Dermis blood vessel endothelial cell (primary cell): ENCODE measurements around the gene ZNF319. TPM values are rescaled to one million over a fixed set of nuclear protein-coding genes. Genes with fewer than 3 reads are reported as not detected.

Experiments
- DNase-seq: peaks from one replicate; pipeline ENCODE4 v3.0.0; 2010
- total RNA-seq: library from RNA; depleted of rRNA; stranded (reverse); fragments of >200 nt; gene quantifications from 2 replicates; pipeline ENCODE4 v1.2.3, GENCODE V29; 2014

Gene ZNF319
- total RNA-seq, result 3.4 and 6.0 TPM in 2 replicates

DNA sequence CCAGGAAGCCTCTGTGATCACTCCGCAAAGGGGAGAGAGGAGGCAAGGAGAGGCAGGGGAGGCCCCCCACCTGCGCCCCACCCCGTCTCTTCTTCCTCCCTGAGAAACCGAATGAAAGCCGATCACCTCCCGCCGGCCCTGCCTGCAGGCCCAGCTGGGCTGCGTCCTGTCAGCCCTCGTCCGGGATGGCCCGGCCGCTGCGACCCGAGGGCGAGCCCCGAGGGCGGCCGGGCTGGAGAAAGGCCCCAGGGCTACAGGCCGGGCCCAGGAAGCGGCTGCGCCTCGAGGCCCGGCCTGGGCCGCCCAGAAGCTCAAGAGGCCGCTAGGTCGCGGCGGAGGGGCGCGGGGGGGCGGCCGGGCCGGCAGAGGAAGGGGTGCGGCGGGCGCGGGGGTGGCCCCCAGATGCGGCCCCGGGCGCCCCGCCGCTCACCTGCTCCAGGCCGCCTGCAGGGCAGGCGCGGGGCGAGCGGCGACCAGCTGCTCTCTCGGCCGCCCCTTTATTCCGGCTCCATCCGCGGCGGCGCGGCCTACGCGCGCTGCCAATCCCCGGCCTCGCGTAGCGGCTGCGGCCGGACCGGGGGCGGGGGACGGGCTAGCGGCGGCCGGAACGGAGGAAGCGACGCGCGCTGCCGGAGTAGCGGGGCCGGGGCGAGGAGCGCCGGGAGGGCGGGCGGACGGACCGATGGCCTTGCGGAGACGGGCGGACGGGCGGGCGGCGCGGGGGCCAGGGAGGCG is at the start of gene ZNF319:
Gene ZNF319, minus strand, starts transcription at position 702 of the 735 bp plus-strand sequence. CDS start 2,407 bp downstream, outside the sequence.
- DNase-seq, result no peak

DNA sequence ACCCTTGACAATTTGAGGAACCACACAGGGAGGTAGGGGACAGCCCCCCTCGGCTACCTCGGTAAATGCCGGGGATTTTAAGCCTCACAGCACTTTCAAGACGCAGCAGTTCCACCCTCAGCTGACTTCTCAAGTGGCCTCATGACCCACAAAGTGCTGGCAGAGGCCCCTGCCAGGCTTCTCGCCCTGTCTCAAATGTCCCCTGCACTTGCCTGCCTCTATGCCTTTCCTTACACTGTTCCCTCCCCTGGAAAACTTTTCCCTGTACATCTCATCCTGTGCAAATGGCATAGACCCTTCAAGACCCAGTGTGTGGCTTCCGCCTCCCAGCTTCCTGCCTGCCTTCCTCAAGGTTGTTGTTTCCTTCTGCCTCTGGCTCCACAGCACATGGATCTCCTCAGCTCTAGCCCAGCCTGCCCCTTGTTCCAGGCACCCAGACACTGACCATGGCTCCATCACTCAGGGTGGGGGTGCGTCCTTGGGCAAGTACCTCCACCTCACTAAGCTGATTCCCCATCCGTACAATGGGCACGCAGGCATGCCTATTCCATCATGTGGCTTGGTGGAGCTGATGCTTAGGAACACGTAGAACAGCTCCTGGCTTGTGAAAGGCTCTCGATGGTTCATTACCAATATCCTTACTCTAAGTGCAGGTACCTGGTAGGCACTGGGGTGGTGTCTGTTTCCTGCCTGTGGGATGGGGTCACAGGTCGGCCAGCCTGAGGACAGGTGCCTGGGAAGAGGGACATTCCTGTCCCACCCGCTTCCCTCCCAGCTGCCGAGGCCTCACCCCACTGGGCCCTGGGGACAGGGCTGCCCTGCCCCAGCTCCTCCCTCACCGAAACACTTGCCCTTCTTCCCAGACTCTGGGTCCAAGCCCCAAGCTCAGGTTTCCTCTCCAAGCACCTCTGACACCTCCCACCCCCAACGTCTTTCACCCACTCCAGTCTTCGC is 49.0 kb upstream of the ZNF319 start:
- no peak for DNase-seq

DNA sequence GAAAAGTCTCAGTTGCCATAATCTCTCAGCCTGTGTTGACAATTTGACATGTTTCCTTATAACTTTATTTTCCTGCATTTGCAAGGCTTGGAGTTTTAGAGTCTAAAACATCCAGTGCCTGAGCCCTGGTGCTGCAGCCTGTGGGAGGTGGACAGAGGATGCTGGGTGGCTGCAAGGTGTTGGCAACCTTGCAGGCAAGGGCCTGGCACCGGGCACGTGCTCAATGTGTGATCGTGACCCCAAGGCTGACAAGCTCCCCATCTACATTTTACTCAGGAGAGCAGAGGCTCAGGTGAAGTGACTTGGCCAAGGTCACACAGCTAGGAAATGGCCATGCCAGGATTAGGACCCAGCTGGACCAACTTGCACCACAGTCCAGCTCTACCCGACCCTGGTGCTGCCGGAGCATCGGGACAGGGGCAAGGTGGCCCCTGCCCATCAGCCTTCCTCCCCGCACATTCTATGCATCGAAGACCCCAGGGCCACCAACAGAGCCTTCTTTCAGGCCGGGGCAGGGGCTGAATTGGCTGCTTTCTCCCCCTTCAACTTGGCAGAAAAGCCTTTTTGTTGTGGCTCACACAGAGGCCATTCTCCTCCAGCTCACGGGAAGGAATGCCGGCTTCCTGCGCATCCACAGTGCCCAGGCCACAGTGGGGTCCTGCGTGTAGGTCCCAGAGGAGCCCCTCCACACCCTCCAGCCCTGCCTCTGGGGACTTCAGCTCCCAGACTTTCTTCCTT is 48.2 kb upstream of the ZNF319 start:
- DNase-seq, result no peak

DNA sequence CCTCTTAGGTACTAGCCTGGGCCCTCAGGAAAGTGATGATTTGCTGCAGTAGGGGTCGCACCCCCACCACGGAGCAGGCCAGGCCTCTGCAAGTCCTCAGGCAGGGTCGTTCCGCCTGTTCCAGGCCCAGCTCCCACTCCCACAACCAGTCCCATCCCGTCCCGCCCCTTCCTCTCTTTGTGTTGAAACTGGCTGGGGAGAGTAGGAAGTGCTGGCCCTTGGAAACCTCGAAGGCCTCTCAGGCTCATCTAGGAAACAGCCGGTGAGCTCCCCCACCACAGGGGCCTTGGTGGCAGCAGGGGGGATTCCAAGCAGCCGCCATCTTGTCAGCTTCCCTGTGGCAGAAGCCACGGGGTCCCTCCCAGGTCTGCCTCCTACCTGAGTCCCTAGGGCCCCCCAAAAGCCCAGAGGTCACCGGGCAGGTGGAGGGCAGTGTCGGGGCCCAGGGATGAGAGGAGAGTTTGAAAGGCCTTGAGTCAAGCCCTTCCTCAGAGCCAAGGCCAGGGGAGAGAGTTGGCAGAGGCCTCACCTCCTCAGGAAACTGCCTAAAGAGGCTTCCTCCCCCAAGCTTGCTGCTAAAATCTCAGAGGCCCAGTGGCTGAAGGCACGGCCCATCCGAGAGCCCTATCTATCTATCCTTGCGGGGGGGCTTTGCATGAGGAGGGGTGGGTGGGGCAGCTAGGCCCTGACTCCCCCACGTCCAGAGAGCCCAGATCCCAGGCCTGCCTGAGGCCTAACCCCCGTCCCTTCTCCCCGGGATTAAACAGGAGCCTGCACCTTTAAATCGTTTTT is 47.3 kb upstream of the ZNF319 start:
- DNase-seq, result peak; percentile 42

DNA sequence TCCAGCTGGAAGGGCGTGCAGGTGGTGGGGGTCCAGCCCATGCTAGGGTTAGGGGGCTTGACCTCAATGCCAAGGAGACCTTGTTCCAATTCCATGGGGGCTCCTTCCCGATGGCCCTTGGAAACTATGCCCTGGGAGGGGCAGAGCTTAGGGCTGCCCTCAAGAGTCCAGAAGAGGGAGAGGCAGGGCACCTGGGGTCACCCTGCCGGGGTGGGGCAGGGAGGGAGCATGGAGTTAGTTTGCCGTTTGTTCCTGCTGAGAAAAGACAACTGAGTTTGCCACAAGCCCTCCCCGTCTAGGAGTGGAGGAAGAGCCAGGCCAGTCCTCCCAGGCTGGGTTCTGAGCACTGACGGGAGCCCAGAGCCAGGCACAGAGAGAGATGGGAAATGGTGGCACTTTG is 46.5 kb upstream of the ZNF319 start:
- DNase-seq, result no peak

DNA sequence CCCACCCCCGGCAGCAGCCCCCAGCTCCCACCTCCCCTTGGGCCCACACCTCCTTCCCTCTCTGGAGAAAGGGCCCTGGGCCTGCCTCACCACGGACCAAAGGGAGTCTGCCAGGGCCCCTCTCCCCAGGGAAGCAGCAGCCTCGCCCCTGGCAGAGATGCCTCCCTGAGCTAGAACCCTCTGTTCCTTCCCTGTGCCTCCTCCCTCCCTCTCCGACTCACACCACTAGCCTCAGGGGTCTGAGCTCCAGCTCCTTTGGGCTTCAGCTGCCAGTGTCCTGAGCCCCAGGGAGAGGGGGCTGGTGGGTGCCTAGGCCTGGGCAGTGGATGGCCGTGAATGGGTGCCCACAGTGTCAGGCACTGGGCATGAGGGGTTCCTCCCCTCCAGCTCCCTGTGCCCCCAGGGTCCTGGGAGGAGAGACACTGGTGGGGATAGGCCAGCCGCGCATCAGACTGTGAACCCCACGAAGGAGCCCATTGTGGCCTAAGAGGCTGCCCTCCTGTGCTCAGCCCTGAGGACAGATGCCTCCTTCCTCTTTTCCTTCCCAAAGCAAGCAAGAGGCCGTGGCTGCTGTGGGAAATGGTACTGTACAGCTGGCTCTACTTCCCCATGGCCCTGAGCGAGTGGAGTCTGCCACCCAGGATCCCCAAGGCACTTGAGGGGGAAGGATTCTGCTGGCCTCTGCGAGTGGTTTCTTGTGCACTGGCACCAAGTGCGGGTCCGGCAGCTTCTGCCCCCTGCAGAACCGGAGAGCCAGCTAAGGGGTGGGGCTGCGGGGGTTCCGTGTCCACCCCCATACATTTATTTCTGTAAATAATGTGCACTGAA is 45.8 kb upstream of the ZNF319 start:
- DNase-seq, result no peak

DNA sequence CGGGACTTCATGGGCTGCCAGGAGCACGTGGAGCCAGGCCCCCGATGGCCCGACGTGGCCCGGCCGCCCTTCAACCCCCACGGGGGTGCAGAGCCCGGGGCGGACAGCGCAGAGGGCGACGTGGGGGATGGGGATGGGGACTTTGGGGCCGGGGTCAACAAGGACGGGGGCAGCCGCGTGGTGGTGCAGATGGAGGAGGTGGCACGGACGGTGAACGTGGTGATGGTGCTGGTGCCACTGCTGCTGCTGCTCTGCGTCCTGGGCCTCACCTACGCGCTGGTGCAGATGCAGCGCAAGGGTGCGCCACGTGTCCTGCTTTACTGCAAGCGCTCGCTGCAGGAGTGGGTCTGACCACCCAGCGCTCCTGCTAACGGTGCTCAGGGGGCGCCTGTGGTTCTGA is 44.6 kb upstream of the ZNF319 start:
- no peak for DNase-seq

DNA sequence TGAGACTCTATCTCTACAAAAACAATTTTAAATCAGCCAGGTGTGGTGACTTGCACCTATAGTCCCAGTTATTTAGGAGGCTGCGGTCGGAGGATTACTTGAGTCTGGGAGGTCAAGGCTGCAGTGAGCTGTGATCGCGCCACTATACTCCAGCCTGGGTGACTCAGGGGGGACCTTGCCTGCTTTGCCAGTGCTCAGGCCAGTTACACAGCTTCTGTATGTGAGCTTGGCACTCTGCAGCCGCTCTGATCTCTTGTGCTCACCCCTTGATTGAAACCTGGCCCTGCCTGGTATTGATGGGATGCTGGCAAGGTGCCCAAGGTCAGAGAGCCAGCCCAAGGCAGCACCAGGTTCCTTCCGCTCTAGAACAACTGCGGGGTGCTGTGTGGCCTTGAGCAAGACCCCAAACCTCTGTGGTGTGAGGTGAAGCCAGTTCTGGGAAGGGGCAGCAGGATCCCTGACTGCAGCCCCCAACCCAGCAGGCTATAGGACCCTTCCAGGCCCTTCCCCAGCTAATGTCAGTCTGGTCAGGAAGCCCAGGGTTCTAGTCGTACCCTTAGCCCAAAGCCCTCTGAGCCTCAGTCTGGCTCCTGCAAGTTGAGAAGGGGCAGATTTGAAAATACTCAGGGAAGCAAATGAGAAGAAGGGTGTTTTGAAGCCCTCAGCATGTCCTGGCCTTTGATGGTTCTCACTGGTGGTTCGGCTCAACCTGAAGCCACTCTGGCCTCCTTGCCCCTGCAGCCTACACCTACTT is 44.0 kb upstream of the ZNF319 start:
- no peak for DNase-seq

DNA sequence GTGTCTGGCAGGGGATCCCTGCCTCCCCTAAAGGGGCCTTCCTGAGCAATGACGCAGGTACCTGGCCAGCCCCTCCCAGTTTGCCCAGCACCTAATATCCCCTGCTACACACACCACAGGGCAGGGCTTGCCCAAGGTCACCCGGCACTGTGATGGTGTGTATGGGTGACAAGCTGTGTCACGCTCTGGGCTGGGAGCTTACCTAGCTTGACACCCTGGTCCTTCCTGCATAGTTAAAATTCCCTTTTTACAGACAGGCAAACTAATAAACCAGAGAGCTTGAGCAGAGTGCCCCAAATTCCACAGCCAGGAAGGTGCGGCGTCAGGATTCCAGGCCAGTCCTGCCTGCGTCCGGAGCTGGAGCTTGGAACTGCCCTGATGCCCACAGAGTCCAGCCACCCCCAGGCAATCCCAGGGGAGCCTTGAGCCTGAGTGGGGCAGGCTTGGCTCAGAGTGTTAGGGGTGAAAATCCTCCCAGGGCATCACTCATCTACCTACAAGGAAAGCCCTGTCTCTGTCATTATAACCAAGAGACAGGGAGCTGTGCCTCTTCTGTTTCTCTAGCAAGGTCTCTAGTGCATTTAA is 43.2 kb upstream of the ZNF319 start:
- no peak for DNase-seq

DNA sequence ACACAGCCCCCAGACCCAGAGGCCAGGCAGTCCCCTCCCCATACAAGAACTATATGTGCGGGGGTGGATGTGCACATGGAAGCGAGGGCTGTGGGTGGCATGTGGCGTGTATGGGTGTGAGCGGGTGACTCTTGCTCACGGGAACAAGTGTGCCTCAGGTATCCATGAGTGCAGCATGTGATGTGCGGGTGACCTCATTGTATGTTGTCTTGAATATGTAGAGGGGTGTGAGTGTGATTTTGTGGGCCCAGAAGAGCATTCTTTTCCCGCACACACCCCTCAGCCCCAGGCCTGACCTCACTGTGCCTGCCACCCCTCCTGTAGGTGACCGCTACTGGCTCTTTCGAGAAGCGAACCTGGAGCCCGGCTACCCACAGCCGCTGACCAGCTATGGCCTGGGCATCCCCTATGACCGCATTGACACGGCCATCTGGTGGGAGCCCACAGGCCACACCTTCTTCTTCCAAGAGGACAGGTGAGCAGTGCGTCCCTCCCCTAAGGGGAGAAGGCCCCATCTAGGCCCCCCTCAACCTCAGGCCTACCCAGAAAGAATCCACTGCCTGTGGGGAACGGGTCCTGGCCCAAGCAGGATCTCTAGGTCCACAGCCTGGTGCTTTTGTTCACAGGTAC is 42.5 kb upstream of the ZNF319 start:
- no peak for DNase-seq

DNA sequence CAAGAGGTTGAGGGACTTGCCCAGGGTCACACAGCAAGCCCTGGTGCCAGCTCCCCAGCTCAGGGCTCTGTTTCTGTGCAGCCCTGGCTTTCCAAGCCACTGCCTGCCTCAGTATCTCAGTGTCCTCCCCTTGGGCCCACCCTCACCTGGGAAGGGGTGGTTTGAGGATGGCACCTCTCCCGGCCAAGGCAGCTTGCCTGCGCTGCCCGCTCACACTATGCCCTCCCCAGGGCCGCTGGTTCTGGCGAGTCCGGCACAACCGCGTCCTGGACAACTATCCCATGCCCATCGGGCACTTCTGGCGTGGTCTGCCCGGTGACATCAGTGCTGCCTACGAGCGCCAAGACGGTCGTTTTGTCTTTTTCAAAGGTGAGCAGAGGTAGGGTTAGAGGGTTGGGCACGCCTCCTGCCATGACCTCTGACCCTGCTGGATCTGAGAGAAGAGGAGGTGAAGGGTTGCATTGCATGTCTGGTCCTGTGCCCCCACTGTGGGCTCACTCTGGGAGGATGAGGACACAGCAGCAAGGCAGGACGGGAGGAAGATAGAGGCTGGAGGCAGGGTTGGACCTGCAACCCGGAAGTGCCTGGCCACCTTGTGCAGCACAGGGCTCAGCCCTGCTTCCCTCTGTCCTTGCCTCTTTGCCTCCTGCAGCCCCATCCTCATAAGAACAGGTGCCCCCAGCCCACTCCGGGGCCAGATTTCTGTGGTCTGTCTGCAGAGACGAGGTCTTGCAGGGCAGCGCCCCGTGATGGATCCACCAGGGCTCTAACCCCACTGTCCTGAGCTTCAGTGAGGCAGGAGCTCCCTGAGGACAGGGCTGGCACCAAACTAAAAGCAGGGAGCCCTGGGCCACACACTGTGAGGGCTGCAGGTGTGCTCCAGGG is 41.8 kb upstream of the ZNF319 start:
- DNase-seq, result no peak

DNA sequence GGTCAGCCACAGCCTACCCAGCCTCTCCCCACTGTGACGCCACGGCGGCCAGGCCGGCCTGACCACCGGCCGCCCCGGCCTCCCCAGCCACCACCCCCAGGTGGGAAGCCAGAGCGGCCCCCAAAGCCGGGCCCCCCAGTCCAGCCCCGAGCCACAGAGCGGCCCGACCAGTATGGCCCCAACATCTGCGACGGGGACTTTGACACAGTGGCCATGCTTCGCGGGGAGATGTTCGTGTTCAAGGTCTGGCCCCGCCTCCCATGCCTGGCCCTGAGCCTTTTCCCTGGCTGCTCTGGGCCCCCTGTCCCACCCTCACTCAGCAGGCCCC is 41.1 kb upstream of the ZNF319 start:
- DNase-seq, result no peak

DNA sequence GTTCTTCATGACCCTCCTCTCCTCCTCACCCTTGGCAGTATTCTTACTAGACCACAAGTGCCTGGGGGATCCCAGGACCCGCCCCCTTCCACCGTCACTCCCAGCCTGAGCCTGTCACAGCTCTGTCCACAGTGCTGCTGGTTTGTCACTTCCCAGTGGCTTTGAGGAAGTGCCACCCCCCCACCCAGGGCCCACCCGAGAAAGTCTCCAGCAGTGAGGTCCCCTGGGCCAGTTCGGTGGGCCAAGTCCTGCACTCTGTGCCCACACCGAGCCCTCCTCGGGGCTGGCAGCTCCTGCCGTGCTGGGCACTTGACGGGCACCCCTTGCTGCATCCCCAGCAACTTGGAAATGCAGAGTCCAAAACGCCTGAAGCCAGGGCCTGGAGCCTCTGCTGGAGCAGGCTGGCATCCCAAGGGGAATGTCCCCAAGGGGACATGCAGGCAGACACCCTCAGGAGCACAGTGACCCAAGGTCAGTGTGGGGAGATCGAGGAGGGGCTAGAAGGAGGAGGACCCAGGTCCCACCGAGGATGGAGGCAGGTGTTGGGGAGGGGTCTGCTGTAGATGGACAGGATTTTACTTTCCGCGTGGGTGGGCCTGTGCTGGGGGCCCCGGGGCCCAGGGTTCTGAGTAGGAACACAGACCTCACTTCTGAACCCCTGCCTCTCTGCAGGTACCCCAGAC is 40.6 kb upstream of the ZNF319 start:
- DNase-seq, result no peak

DNA sequence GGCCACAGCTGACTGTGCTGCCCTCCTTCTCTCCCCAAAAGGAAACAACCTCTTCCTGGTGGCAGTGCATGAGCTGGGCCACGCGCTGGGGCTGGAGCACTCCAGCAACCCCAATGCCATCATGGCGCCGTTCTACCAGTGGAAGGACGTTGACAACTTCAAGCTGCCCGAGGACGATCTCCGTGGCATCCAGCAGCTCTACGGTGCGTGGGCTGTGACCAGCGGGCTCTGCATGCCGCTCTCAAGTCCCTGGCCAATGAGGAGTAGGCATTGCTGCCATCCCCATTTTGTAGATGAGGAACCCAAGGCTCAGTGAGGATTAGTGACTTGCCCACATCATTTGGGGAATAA is 40.0 kb upstream of the ZNF319 start:
- no peak for DNase-seq

DNA sequence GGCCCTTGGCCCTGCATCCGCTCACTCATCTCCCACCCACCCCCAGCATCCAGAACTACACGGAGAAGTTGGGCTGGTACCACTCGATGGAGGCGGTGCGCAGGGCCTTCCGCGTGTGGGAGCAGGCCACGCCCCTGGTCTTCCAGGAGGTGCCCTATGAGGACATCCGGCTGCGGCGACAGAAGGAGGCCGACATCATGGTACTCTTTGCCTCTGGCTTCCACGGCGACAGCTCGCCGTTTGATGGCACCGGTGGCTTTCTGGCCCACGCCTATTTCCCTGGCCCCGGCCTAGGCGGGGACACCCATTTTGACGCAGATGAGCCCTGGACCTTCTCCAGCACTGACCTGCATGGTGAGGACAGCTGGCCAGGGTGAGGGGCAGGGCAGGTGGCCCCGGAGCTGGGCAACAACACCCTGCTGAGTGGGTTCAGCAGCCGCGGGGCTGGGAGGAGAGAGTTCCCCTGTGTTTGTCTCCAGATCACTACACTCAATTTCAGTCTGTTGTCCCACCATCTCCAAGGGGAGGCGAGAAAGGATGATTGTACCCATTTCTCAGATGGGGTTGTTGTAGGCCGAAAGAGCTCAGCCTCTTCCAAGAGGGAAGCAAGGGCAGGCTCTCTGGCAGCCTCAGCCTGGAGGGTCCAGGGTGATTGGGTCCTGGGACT is 39.5 kb upstream of the ZNF319 start:
- DNase-seq, result no peak

DNA sequence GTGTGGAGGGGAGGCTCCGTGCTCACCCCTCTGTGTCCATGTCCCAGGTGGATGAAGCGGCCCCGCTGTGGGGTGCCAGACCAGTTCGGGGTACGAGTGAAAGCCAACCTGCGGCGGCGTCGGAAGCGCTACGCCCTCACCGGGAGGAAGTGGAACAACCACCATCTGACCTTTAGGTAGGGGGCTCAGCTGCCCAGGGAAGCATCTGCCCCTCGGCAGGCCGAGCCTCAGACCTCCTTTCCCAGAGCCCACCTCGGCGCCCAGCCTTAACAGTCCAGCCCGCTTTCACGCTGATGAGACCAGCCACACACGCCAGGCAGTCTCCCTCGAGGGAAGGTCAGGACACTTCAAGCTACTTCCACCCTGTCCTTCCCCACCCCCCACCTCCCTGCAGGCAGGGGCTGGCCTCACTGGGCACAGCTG is 37.8 kb upstream of the ZNF319 start:
- DNase-seq, result no peak

DNA sequence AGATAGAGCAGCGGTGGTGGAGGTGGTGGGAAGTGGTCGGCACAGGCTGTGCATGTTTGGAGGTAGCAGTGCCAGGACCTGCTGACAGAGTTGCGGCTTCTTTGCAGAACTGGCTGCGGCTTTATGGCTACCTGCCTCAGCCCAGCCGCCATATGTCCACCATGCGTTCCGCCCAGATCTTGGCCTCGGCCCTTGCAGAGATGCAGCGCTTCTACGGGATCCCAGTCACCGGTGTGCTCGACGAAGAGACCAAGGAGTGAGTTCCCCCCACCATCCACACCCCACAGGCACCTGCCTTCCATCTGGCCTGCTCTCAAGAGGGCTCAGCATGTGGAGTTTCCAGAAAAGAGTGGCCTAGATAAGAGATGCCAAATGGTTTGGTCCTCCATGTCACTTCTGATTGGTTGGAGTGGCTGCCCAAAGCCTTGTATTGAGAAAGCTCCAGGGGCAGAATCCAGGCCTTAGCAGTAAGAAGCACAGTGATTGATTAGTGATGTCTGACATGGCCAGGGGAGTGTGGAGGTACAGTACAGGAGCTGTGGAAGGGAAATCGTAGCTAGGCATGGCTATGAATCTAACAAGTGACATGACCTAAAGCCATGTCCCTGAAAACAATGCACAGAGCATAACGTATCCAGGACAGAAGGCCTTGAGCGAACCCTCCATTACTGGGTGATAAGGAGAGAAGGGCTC is 37.0 kb upstream of the ZNF319 start:
- DNase-seq, result no peak
